A549 (cell line): ENCODE measurements around the gene FAM240B. TPM values are rescaled to one million over a fixed set of nuclear protein-coding genes. Genes with fewer than 3 reads are reported as not detected.
A peak's percentile ranks its signal among the peaks of the same experiment; 100 is the strongest.

Source experiments
- ATAC-seq, 2 experiments: fragments of 200-7000 bp in 1 of 2; fragments of >200 bp in 1 of 2; cut with Nextera tagmentation in 1 of 2; cut with Tn5 transposase in 1 of 2; 3 replicates each; pipeline versions ENCODE4 v1.8.0 to v1.9.1; 2018 to 2020; ENCODE audit warnings: mild to moderate bottlenecking in 1 of 2, moderate library complexity in 1 of 2
- CTCF ChIA-PET: fragments of 300-600 bp; sonication (Branson Sonifier 250); formaldehyde crosslinking; extraction: SDS; loops from one replicate; lab custom pipeline; 2021; ENCODE audit warnings: antibody characterized with exemption, inconsistent platforms; lab: Yijun Ruan, JAX
- POLR2A ChIA-PET: fragments of 350-600 bp; formaldehyde crosslinking; extraction: SDS; loops from one replicate; lab custom pipeline; 2021; ENCODE audit warnings: antibody characterized with exemption, inconsistent platforms; lab: Yijun Ruan, JAX
- DNase-seq, 2 experiments: peaks; one replicate each; pipeline versions ENCODE4 v3.0.0 to v3.0.0-alpha.2; 2011 to 2016; ENCODE audit warnings: low read depth in 1 of 2, low spot score in 1 of 2
- FAIRE-seq: peaks from 2 replicates; lab custom pipeline; 2011; peaks lifted over from hg19 to GRCh38; lab: Jason Lieb, UNC
- H3K27ac ChIP-seq, 2 experiments: fragments of >200 bp; sonication (Bioruptor Twin); formaldehyde crosslinking; 3 replicates each; pipeline ENCODE4 v1.5.1; 2016 to 2017
- H3K4me1 ChIP-seq: fragments of >200 bp; sonication (Bioruptor Twin); formaldehyde crosslinking; 3 replicates; pipeline ENCODE4 v1.6.1; 2016
- H3K4me2 ChIP-seq: fragments of >200 bp; sonication (Bioruptor Twin); formaldehyde crosslinking; 3 replicates; pipeline ENCODE4 v1.6.1; 2016
- H3K4me3 ChIP-seq: fragments of >200 bp; sonication (Bioruptor Twin); formaldehyde crosslinking; 3 replicates; pipeline ENCODE4 v1.5.1; 2016
- H3K9me3 ChIP-seq: fragments of >200 bp; sonication (Bioruptor Twin); formaldehyde crosslinking; 3 replicates; pipeline ENCODE4 v1.6.1; 2016
- ATOH8 ChIP-seq: fragments of 250-450 bp; sonication (Bioruptor Pico); IDR thresholded peaks from 2 replicates; pipeline ENCODE4 v1.5.0; 2020; ENCODE audit warnings: low read depth, mild to moderate bottlenecking, moderate library complexity
- BHLHE40 ChIP-seq: IDR thresholded peaks from 2 replicates; pipeline ENCODE4 v1.6.1; 2012; ENCODE audit warnings: low read depth, low read length, inconsistent platforms
- CEBPB ChIP-seq, 2 experiments: fragments of >200 bp in 1 of 2; sonication (Bioruptor Twin) in 1 of 2; formaldehyde crosslinking in 1 of 2; IDR thresholded peaks; 2 replicates each; pipeline ENCODE4 v1.6.1; 2012 to 2016
- CHD2 ChIP-seq: fragments of 150-350 bp; IDR thresholded peaks from 2 replicates; pipeline ENCODE4 v1.6.1; 2014; ENCODE audit warnings: low read length; ENCODE audit not compliant: partially characterized antibody
- CHD4 ChIP-seq: fragments of 200-600 bp; sonication (generic); IDR thresholded peaks from 2 replicates; pipeline ENCODE4 v1.6.1; 2016; ENCODE audit warnings: antibody characterized with exemption, mild to moderate bottlenecking, borderline replicate concordance
- E2F6 ChIP-seq: IDR thresholded peaks from 2 replicates; pipeline ENCODE4 v1.6.1; 2012; ENCODE audit warnings: low read depth, borderline replicate concordance
- EHF ChIP-seq: fragments of 250-450 bp; sonication (Bioruptor Pico); IDR thresholded peaks from 2 replicates; pipeline ENCODE4 v1.5.0; 2020; ENCODE audit warnings: mild to moderate bottlenecking
- ELK1 ChIP-seq: fragments of 150-350 bp; IDR thresholded peaks from 2 replicates; pipeline ENCODE4 v1.6.1; 2014; ENCODE audit warnings: low read depth, mild to moderate bottlenecking, low read length
- FOSL2 ChIP-seq, 2 experiments: fragments of 450-650 bp in 1 of 2; fragments of >200 bp in 1 of 2; sonication (Bioruptor Twin) in 1 of 2; formaldehyde crosslinking; IDR thresholded peaks; 2 replicates each; pipeline versions ENCODE4 v1.5.0 to v1.6.1; 2016 to 2020; ENCODE audit warnings: mild to moderate bottlenecking in 1 of 2, moderate library complexity in 1 of 2
- FOXS1 ChIP-seq: fragments of 250-450 bp; sonication (Bioruptor Pico); IDR thresholded peaks from 2 replicates; pipeline ENCODE4 v1.5.0; 2020; ENCODE audit warnings: mild to moderate bottlenecking, moderate library complexity
- HES2 ChIP-seq: fragments of >200 bp; sonication (Bioruptor Twin); formaldehyde crosslinking; IDR thresholded peaks from 2 replicates; pipeline ENCODE4 v1.6.1; 2016
- HEYL ChIP-seq: fragments of 250-450 bp; sonication (Bioruptor Pico); IDR thresholded peaks from 2 replicates; pipeline ENCODE4 v1.8.0; 2021; ENCODE audit warnings: mild to moderate bottlenecking, moderate library complexity
- HOXB13 ChIP-seq: fragments of 250-450 bp; sonication (Bioruptor Pico); IDR thresholded peaks from 2 replicates; pipeline ENCODE4 v1.5.0; 2020; ENCODE audit warnings: low read depth, mild to moderate bottlenecking, moderate library complexity
- HOXB5 ChIP-seq: fragments of 250-450 bp; sonication (Bioruptor Pico); IDR thresholded peaks from 2 replicates; pipeline ENCODE4 v1.5.0; 2020; ENCODE audit warnings: mild to moderate bottlenecking, moderate library complexity
- JUN ChIP-seq, 2 experiments: fragments of >200 bp; sonication (Bioruptor Twin); formaldehyde crosslinking; IDR thresholded peaks; 2 replicates in 1 of 2; 3 replicates in 1 of 2; pipeline ENCODE4 v1.6.1; 2016 to 2017
- JUNB ChIP-seq: fragments of >200 bp; sonication (Bioruptor Twin); formaldehyde crosslinking; IDR thresholded peaks from 2 replicates; pipeline ENCODE4 v1.6.1; 2016
- MAFK ChIP-seq: fragments of 450-650 bp; IDR thresholded peaks from 2 replicates; pipeline ENCODE4 v1.6.1; 2014; ENCODE audit not compliant: partially characterized antibody
- MAZ ChIP-seq: fragments of 150-350 bp; IDR thresholded peaks from 2 replicates; pipeline ENCODE4 v1.6.1; 2014; ENCODE audit warnings: antibody characterized with exemption, low read depth, low read length, borderline replicate concordance
- PBX3 ChIP-seq: IDR thresholded peaks from 2 replicates; pipeline ENCODE4 v1.6.1; 2012
- PHF8 ChIP-seq: fragments of 200-600 bp; sonication (generic); IDR thresholded peaks from 2 replicates; pipeline ENCODE4 v1.6.1; 2016; ENCODE audit warnings: low read depth, mild to moderate bottlenecking, antibody characterized with exemption, moderate library complexity, borderline replicate concordance
- RARB ChIP-seq: fragments of 250-450 bp; sonication (Bioruptor Pico); IDR thresholded peaks from 2 replicates; pipeline ENCODE4 v1.8.0; 2021; ENCODE audit warnings: mild to moderate bottlenecking, moderate library complexity
- RNF2 ChIP-seq: fragments of 200-600 bp; sonication (generic); IDR thresholded peaks from 2 replicates; pipeline ENCODE4 v1.6.1; 2016; ENCODE audit warnings: low read depth, mild to moderate bottlenecking, antibody characterized with exemption, moderate library complexity, borderline replicate concordance
- SMC3 ChIP-seq: fragments of >200 bp; sonication (Bioruptor Twin); formaldehyde crosslinking; IDR thresholded peaks from 3 replicates; pipeline ENCODE4 v1.6.1; 2018; ENCODE audit warnings: inconsistent platforms
- TP53 ChIP-seq: fragments of 250-450 bp; sonication (Bioruptor Pico); IDR thresholded peaks from 2 replicates; pipeline ENCODE4 v1.5.0; 2021; ENCODE audit warnings: mild to moderate bottlenecking, moderate library complexity
- ZSCAN20 ChIP-seq: fragments of 250-450 bp; sonication (Bioruptor Pico); IDR thresholded peaks from 2 replicates; pipeline ENCODE4 v1.8.0; 2022; ENCODE audit warnings: mild to moderate bottlenecking, moderate library complexity
- WGBS: methylation state at CpG from one replicate; pipeline ENCODE4 v1.1.6; 2017; ENCODE audit errors: missing lambda C conversion rate; 5-methylcytosine and 5-hydroxymethylcytosine counted together
- polyA plus RNA-seq, 4 experiments: library from polyadenylated mRNA; depleted of rRNA in 3 of 4; stranded (reverse); fragments of >200 nt; fragmentation: RNase III in 1 of 4; extraction: RNeasy Plus Mini Kit Qiagen cat#74134 plus additional on column Dnase treatment in 1 of 4; gene quantifications; 2 replicates in 3 of 4; 3 replicates in 1 of 4; pipeline ENCODE4 v1.2.3, GENCODE V29; 2011 to 2017

The FAM240B gene
- polyA plus RNA-seq, 2 of the 4 experiments (the other 2 are of a cell fraction): not detected

GRCh38 chr9:38677660-38678303 lies 42.2 kb downstream of the FAM240B start:
- Histone ChIP-seq H3K27ac (peak overlapping the region in 1 of 2 experiments; percentile 37; a peak in 1 of 6 replicates), H3K4me2 (no peak overlapping the region), H3K4me3 (no peak overlapping the region), H3K9me3 (no peaks in the 10 kb centered on the region), H3K4me1 (peaks cover 25% of the 10 kb centered on the region)
- FAIRE-seq (no peak), DNase-seq (no peak), ATAC-seq (no peak)
- TF ChIP-seq ZSCAN20: no peak
- TF ChIP-seq EHF (CRISPR knock-in tag): no peak
- TF ChIP-seq MAFK: no peak
- TF ChIP-seq BHLHE40: no peak
- TF ChIP-seq HES2: no peak
- TF ChIP-seq CEBPB (IDR thresholded peaks at IDR 0.05): no peak
- TF ChIP-seq MAZ: no peak
- TF ChIP-seq RARB (CRISPR knock-in tag): no peak
- no peak for TF ChIP-seq FOXS1 (CRISPR knock-in tag)
- no peak for TF ChIP-seq SMC3
- CTCF ChIA-PET: interaction anchor here (1.2 kb wide), 1 partner anchor 45 kb away, joined by 3 read pairs; no protein-coding TSS in a partner anchor
- WGBS: 83% methylated on average over 14 of the region's 14 CpGs
- POLR2A ChIA-PET: no interaction called here

GRCh38 chr9:38675831-38676230 lies 44.1 kb downstream of the FAM240B start:
- no peak for TF ChIP-seq PHF8
- TF ChIP-seq CHD2: no peak
- TF ChIP-seq HOXB13: no peak
- TF ChIP-seq FOSL2 (IDR thresholded peaks at IDR 0.05): no peak
- no peak for TF ChIP-seq FOSL2 (CRISPR knock-in tag; IDR thresholded peaks at IDR 0.05)
- TF ChIP-seq PBX3: no peak
- no peak for TF ChIP-seq ATOH8 (CRISPR knock-in tag)
- TF ChIP-seq JUN (IDR thresholded peaks at IDR 0.05): no peak
- TF ChIP-seq JUNB: no peak
- no peak for TF ChIP-seq TP53 (CRISPR knock-in tag)
- ATAC-seq: no peak
- DNase-seq: no peak
- peaks cover 18% of the 10 kb centered on the region for H3K4me1 ChIP-seq
- FAIRE-seq: peak; percentile 36
- H3K27ac ChIP-seq: no peak overlapping the region
- CTCF ChIA-PET: interaction anchor here (0.9 to 2.8 kb wide), 3 partner anchors 25 to 56 kb away, joined by 3 to 13 read pairs (median 3); partner anchors contain the start of gene ANKRD18A
- H3K4me2 ChIP-seq: no peak overlapping the region
- 75% methylated on average over 2 of the region's 2 CpGs for WGBS
- POLR2A ChIA-PET: no interaction called here
- H3K9me3 ChIP-seq: no peaks in the 10 kb centered on the region
- H3K4me3 ChIP-seq: no peak overlapping the region

GRCh38 chr9:38675211-38675610 lies 44.7 kb downstream of the FAM240B start:
- peaks cover 18% of the 10 kb centered on the region for H3K4me1 ChIP-seq
- CTCF ChIA-PET: interaction anchor here (0.8 to 2.8 kb wide), 6 partner anchors 26 to 55 kb away, joined by 3 to 13 read pairs (median 4); partner anchors contain the start of gene ANKRD18A
- 98% methylated on average over 6 of the region's 6 CpGs for WGBS
- H3K4me2 ChIP-seq: no peak overlapping the region
- no peaks in the 10 kb centered on the region for H3K9me3 ChIP-seq
- no peak overlapping the region for H3K4me3 ChIP-seq
- TF ChIP-seq HOXB13 (no peak), RNF2 (no peak), E2F6 (no peak), RARB (CRISPR knock-in tag) (no peak), FOSL2 (IDR thresholded peaks at IDR 0.05) (no peak), FOSL2 (CRISPR knock-in tag; IDR thresholded peaks at IDR 0.05) (no peak), HOXB5 (no peak), JUNB (no peak), ZSCAN20 (no peak), ELK1 (no peak), HEYL (CRISPR knock-in tag) (no peak), JUN (IDR thresholded peaks at IDR 0.05) (no peak), MAZ (no peak), CHD4 (no peak)
- TF ChIP-seq, all 56 proteins: peak for 0
- ATAC-seq: no peak
- POLR2A ChIA-PET: interaction anchor here (0.6 kb wide), 1 partner anchor 30 kb away, joined by 5 read pairs; no protein-coding TSS in a partner anchor
- H3K27ac ChIP-seq: 0 out of 6 replicates have a peak overlapping the region, but pooled peaks of 1 of the 2 experiments have one; percentile 7
- no peak for DNase-seq
- no peak for FAIRE-seq
